ENCODE results near the gene IL13. TPM values are rescaled to one million over a fixed set of nuclear protein-coding genes. Genes with fewer than 3 reads are reported as not detected.

IL13 gene
- polyA plus RNA-seq, 1 donor from 2014 or later, result 0.25 TPM

GRCh38 chr5:132704875-132705274 lies 46.9 kb downstream of the IL13 start:
- no peaks in the 10 kb centered on the region for H3K9me2 ChIP-seq (ENCODE audit: insufficient read depth, low read length)
- H3K9me3 ChIP-seq (ENCODE audit: low read length), result no peaks in the 10 kb centered on the region

GRCh38 chr5:132708645-132709044 lies 50.7 kb downstream of the IL13 start:
- no peaks in the 10 kb centered on the region for H3F3A ChIP-seq (ENCODE audit: insufficient read depth, low read length, poor library complexity, severe bottlenecking)
- no peak overlapping the region for H3K4me2 ChIP-seq (ENCODE audit: low read length)
- H4K20me1 ChIP-seq (ENCODE audit: insufficient read depth), result no peaks in the 10 kb centered on the region
- H3K9ac ChIP-seq (ENCODE audit: low read length), result no peak overlapping the region
- H3K4me3 ChIP-seq (ENCODE audit: low read length), result no peak overlapping the region
- TF ChIP-seq CTCF (IDR thresholded peaks at IDR 0.05; ENCODE audit: poor library complexity, severe bottlenecking) (no peak), TAF1 (IDR thresholded peaks at IDR 0.05; ENCODE audit: low read depth) (no peak), SMC3 (conservative IDR thresholded peaks at IDR 0.05; ENCODE audit: poor library complexity) (no peak), RAD21 (conservative IDR thresholded peaks at IDR 0.05) (no peak), MXI1 (conservative IDR thresholded peaks at IDR 0.05; ENCODE audit: poor library complexity, severe bottlenecking) (no peak), POLR2AphosphoS5 (IDR thresholded peaks at IDR 0.05) (no peak), REST (IDR thresholded peaks at IDR 0.05; ENCODE audit: borderline replicate concordance) (no peak), EZH2 (IDR thresholded peaks at IDR 0.05; ENCODE audit: borderline replicate concordance, insufficient read depth, low read length, poor library complexity, severe bottlenecking) (no peak), EP300 (conservative IDR thresholded peaks at IDR 0.05; ENCODE audit: poor library complexity, severe bottlenecking) (no peak)
- no peaks in the 10 kb centered on the region for H3K79me2 ChIP-seq (replicated peaks; ENCODE audit: insufficient read depth, low read length)
- H3K9me3 ChIP-seq (ENCODE audit: low read length), result no peaks in the 10 kb centered on the region
- H3K27me3 ChIP-seq (ENCODE audit: insufficient read depth, low read depth, low read length), result no peaks in the 10 kb centered on the region
- H3K36me3 ChIP-seq (ENCODE audit: insufficient read depth, low read length), result peaks cover 7% of the 10 kb centered on the region
- H3K9me2 ChIP-seq (ENCODE audit: insufficient read depth, low read length), result no peaks in the 10 kb centered on the region
- H3K27ac ChIP-seq (ENCODE audit: low read length), result no peak overlapping the region
- H2AFZ ChIP-seq (ENCODE audit: low read depth, low read length), result no peak overlapping the region

More at GRCh38 chr5:132704875-132705274, 46.9 kb downstream of the IL13 start:
- no peaks in the 10 kb centered on the region for H3K79me2 ChIP-seq (replicated peaks; ENCODE audit: insufficient read depth, low read length)
- H2AFZ ChIP-seq (ENCODE audit: low read depth, low read length), result no peak overlapping the region
- H4K20me1 ChIP-seq (ENCODE audit: insufficient read depth), result no peaks in the 10 kb centered on the region
- H3K27me3 ChIP-seq (ENCODE audit: insufficient read depth, low read depth, low read length), result no peaks in the 10 kb centered on the region
- H3K9ac ChIP-seq (ENCODE audit: low read length), result no peak overlapping the region
- no peak overlapping the region for H3K4me2 ChIP-seq (ENCODE audit: low read length)
- no peaks in the 10 kb centered on the region for H3F3A ChIP-seq (ENCODE audit: insufficient read depth, low read length, poor library complexity, severe bottlenecking)
- H3K27ac ChIP-seq (ENCODE audit: low read length), result no peak overlapping the region
- H3K4me3 ChIP-seq (ENCODE audit: low read length), result no peak overlapping the region
- H3K36me3 ChIP-seq (ENCODE audit: insufficient read depth, low read length), result peaks cover 5% of the 10 kb centered on the region
- no peak for TF ChIP-seq REST (IDR thresholded peaks at IDR 0.05; ENCODE audit: borderline replicate concordance)
- no peak for TF ChIP-seq EZH2 (IDR thresholded peaks at IDR 0.05; ENCODE audit: borderline replicate concordance, insufficient read depth, low read length, poor library complexity, severe bottlenecking)
- no peak for TF ChIP-seq CTCF (IDR thresholded peaks at IDR 0.05; ENCODE audit: poor library complexity, severe bottlenecking)

All from neural cell (in vitro differentiated cells).